Fibroblast of mammary gland (primary cell): ENCODE data around the gene PAQR9.

Experiments used
- DNase-seq: peaks from one replicate; pipeline ENCODE4 v3.0.0-alpha.2; 2010; ENCODE audit warnings: low read depth
- H3K4me3 ChIP-seq: 2 replicates; pipeline ENCODE4 v1.5.1; 2011; ENCODE audit warnings: low read depth, mild to moderate bottlenecking, low read length, moderate library complexity; ENCODE audit not compliant: control insufficient read depth
- TF ChIP-seq, protein P1 (sequence below): conservative IDR thresholded peaks from 2 replicates; pipeline ENCODE4 v1.5.1; 2011; ENCODE audit warnings: low read depth, low read length, inconsistent platforms; ENCODE audit not compliant: control insufficient read depth, insufficient read depth

The PAQR9 gene

GRCh38 chr3:142963234-142963515 is 299 bp downstream of the PAQR9 start:
- TF ChIP-seq, protein P1, sequence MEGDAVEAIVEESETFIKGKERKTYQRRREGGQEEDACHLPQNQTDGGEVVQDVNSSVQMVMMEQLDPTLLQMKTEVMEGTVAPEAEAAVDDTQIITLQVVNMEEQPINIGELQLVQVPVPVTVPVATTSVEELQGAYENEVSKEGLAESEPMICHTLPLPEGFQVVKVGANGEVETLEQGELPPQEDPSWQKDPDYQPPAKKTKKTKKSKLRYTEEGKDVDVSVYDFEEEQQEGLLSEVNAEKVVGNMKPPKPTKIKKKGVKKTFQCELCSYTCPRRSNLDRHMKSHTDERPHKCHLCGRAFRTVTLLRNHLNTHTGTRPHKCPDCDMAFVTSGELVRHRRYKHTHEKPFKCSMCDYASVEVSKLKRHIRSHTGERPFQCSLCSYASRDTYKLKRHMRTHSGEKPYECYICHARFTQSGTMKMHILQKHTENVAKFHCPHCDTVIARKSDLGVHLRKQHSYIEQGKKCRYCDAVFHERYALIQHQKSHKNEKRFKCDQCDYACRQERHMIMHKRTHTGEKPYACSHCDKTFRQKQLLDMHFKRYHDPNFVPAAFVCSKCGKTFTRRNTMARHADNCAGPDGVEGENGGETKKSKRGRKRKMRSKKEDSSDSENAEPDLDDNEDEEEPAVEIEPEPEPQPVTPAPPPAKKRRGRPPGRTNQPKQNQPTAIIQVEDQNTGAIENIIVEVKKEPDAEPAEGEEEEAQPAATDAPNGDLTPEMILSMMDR = no peak
- no peak for DNase-seq
- H3K4me3 ChIP-seq = no peak overlapping the region

- no peak overlapping the region for H3K4me3 ChIP-seq
- DNase-seq = no peak
- TF ChIP-seq, protein P1 = no peak
Measured at GRCh38 chr3:142962520-142963233, 797 bp downstream of the PAQR9 start.

GRCh38 chr3:142962175-142962519 is 1.3 kb downstream of the PAQR9 start:
- no peak for DNase-seq
- TF ChIP-seq, protein P1 = no peak
- no peak overlapping the region for H3K4me3 ChIP-seq

DNA sequence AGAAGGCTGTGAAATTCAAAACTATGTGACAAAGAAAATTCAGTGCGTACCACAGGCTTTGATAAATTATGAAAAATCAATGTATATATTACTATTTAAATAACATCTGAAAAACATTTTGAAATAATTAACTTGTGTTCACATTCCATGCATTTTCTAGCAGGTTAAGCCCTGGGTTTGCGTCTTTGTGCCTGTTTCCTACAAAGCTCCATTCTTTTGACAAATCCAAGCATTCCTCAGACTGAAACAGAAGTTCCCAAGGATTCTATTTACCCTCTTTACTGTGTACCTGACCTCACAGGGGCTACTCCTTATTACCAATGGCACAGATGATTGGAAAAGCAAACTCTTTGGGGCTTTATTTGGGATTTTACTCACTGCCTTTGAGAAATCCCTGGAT is 1.9 kb downstream of the PAQR9 start:
- H3K4me3 ChIP-seq = no peak overlapping the region
- no peak for DNase-seq
- TF ChIP-seq, protein P1 = no peak

- TF ChIP-seq, protein P1 = no peak
- DNase-seq = no peak
- H3K4me3 ChIP-seq = no peak overlapping the region
Measured at GRCh38 chr3:142960322-142960850, 3.1 kb downstream of the PAQR9 start.

DNA sequence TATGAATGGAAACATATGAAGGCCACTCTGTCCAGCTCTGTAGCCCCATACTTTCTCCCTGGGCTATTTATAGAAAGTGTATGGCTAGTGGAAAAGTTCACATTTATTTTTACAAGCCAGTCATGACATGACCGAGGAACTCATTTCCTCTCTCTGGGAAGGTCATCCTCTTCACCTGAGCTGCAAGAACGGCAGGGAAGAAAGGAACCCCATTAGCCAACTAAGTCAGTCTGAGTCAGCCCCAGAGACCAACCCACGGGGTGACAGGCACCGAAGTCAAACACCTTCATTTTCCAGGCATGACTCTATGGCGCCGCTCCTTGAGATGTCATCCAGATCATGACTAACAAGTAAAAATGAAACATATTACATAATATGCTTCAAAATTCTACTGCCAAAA is 4.8 kb downstream of the PAQR9 start:
- peak; percentile 54 for DNase-seq
- TF ChIP-seq, protein P1 = no peak
- no peak overlapping the region for H3K4me3 ChIP-seq

- DNase-seq = no peak
- TF ChIP-seq, protein P1 = no peak
- no peak overlapping the region for H3K4me3 ChIP-seq
Measured at GRCh38 chr3:142953443-142953842, 10.0 kb downstream of the PAQR9 start.
